Measurements from ENCODE around the gene ISLR. TPM values are rescaled to one million over a fixed set of nuclear protein-coding genes. Genes with fewer than 3 reads are reported as not detected.

ISLR gene
- total RNA-seq, 2 donors from 2014 or later: 36.5 to 70.7 TPM

GRCh38 chr15:74176262-74177214, 3.0 kb downstream of the ISLR start:
- no peak overlapping the region for H3K4me3 ChIP-seq
- no peak for DNase-seq (ENCODE audit: low spot score)
- TF ChIP-seq POLR2A (IDR thresholded peaks at IDR 0.05): no peak
- TF ChIP-seq POLR2AphosphoS5 (IDR thresholded peaks at IDR 0.05): no peak
- no peak for TF ChIP-seq CTCF (IDR thresholded peaks at IDR 0.05)
- no peak overlapping the region for H3K27ac ChIP-seq
- no peaks in the 10 kb centered on the region for H3K4me1 ChIP-seq (replicated peaks)
- intact Hi-C loops (cut with DNase I): no loop called here
- 65% methylated on average over 10 of the region's 10 CpGs for WGBS
- H3K9me3 ChIP-seq: no peaks in the 10 kb centered on the region
- H3K27me3 ChIP-seq (replicated peaks; ENCODE audit: insufficient read depth): no peaks in the 10 kb centered on the region
- H3K36me3 ChIP-seq: no peaks in the 10 kb centered on the region

GRCh38 chr15:74178326-74179100, 5.0 kb downstream of the ISLR start:
- intact Hi-C loops (cut with DNase I): no loop called here
- no peaks in the 10 kb centered on the region for H3K36me3 ChIP-seq
- H3K27me3 ChIP-seq (replicated peaks; ENCODE audit: insufficient read depth): no peaks in the 10 kb centered on the region
- H3K9me3 ChIP-seq: no peaks in the 10 kb centered on the region
- 78% methylated on average over 7 of the region's 7 CpGs for WGBS
- H3K4me3 ChIP-seq: no peak overlapping the region
- DNase-seq (ENCODE audit: low spot score): no peak
- TF ChIP-seq POLR2AphosphoS5 (IDR thresholded peaks at IDR 0.05) (no peak), CTCF (IDR thresholded peaks at IDR 0.05) (no peak), POLR2A (IDR thresholded peaks at IDR 0.05) (no peak)
- peak overlapping the region in 1 of 2 donors; percentile 33 for H3K27ac ChIP-seq
- H3K4me1 ChIP-seq (replicated peaks): no peaks in the 10 kb centered on the region

GRCh38 chr15:74179101-74179841, 5.8 kb downstream of the ISLR start:
- no peak for DNase-seq (ENCODE audit: low spot score)
- Histone ChIP-seq H3K27me3 (replicated peaks; ENCODE audit: insufficient read depth) (no peaks in the 10 kb centered on the region), H3K4me1 (replicated peaks) (no peaks in the 10 kb centered on the region), H3K36me3 (no peaks in the 10 kb centered on the region), H3K9me3 (no peaks in the 10 kb centered on the region), H3K4me3 (no peak overlapping the region), H3K27ac (peak overlapping the region in 1 of 2 donors; percentile 33)
- 39% methylated on average over 13 of the region's 13 CpGs for WGBS
- TF ChIP-seq CTCF (IDR thresholded peaks at IDR 0.05): no peak
- TF ChIP-seq POLR2AphosphoS5 (IDR thresholded peaks at IDR 0.05): peak; percentile 14
- TF ChIP-seq POLR2A (IDR thresholded peaks at IDR 0.05): no peak
- intact Hi-C loops (cut with DNase I): no loop called here

- TF ChIP-seq CTCF (IDR thresholded peaks at IDR 0.05) (no peak), POLR2AphosphoS5 (IDR thresholded peaks at IDR 0.05) (no peak), POLR2A (IDR thresholded peaks at IDR 0.05) (no peak)
- Histone ChIP-seq H3K36me3 (no peaks in the 10 kb centered on the region), H3K4me3 (no peak overlapping the region), H3K27ac (peak overlapping the region in 1 of 2 donors; percentile 33), H3K9me3 (no peaks in the 10 kb centered on the region), H3K27me3 (replicated peaks; ENCODE audit: insufficient read depth) (no peaks in the 10 kb centered on the region), H3K4me1 (replicated peaks) (no peaks in the 10 kb centered on the region)
- 67% methylated on average over 17 of the region's 17 CpGs for WGBS
- DNase-seq (ENCODE audit: low spot score): no peak
- intact Hi-C loops (cut with DNase I): no loop called here
Observed at GRCh38 chr15:74179983-74180880, 6.7 kb downstream of the ISLR start.
